ENCODE measurements around the gene MYL4. TPM values are rescaled to one million over a fixed set of nuclear protein-coding genes. Genes with fewer than 3 reads are reported as not detected.

The MYL4 gene
- total and polyA plus RNA-seq, 10 of the 15 experiments (the other 5 are each of a cell fraction or from before 2014, with no cell fraction given): 0.23 to 1.6 (median 0.58) TPM; not detected in 3

GRCh38 chr17:47264166-47264565, 55.0 kb downstream of the MYL4 start (continued):
- TF ChIP-seq USF2 (IDR thresholded peaks at IDR 0.05; ENCODE audit: borderline replicate concordance, low read depth, low read length) (no peak), BHLHE40 (IDR thresholded peaks at IDR 0.05; ENCODE audit: borderline replicate concordance in 1 of 2, low read depth in 2 of 2, low read length in 1 of 2) (no peak), CHD2 (IDR thresholded peaks at IDR 0.05; ENCODE audit: borderline replicate concordance, low read depth, low read length) (no peak), PAX8 (IDR thresholded peaks at IDR 0.05) (no peak), SRF (IDR thresholded peaks at IDR 0.05; ENCODE audit: low read depth in 2 of 2, low read length in 2 of 2) (no peak), NR2C2 (IDR thresholded peaks at IDR 0.05; ENCODE audit: borderline replicate concordance, control insufficient read depth, insufficient read length, low read depth) (no peak), JUNB (IDR thresholded peaks at IDR 0.05) (no peak), SPI1 (IDR thresholded peaks at IDR 0.05; ENCODE audit: borderline replicate concordance, insufficient read depth, low read depth, low read length) (no peak)

- DNase-seq (ENCODE audit: low read depth, low spot score) (no peak), ATAC-seq (peak; percentile 42), FAIRE-seq (no peak)
- no peaks in the 10 kb centered on the region for H3K36me3 ChIP-seq (ENCODE audit: control insufficient read depth in 2 of 2, insufficient read depth in 2 of 2, low read length in 1 of 2)
- RAD21 ChIA-PET (ENCODE audit: unreplicated experiment): no interaction called here
- H4K20me1 ChIP-seq (ENCODE audit: control insufficient read depth, insufficient read depth): no peaks in the 10 kb centered on the region
- H3K79me2 ChIP-seq (ENCODE audit: control insufficient read depth, insufficient read depth, low read length): no peaks in the 10 kb centered on the region
- no peaks in the 10 kb centered on the region for H3K27me3 ChIP-seq (replicated peaks in 1 of 2; ENCODE audit: control insufficient read depth in 2 of 2, insufficient read depth in 2 of 2, low read length in 1 of 2)
- H3K4me2 ChIP-seq (ENCODE audit: control insufficient read depth, insufficient read depth): no peak overlapping the region
- intact Hi-C loops (cut with micrococcal nuclease; ENCODE audit: unreplicated experiment) (no loop called here), in situ Hi-C loops (cut with MboI) (no loop called here)
- CTCF ChIA-PET: interaction anchor here (1.5 to 1.9 kb wide), 2 partner anchors 13 to 14 kb away, joined by 4 to 5 read pairs; no protein-coding TSS in a partner anchor
- H3K9me3 ChIP-seq (replicated peaks; ENCODE audit: control insufficient read depth, insufficient read depth, low read length): peaks cover 3% of the 10 kb centered on the region; the same call in 2 of the 3 replicates
- SMC1A ChIA-PET (ENCODE audit: uncharacterized antibody, unreplicated experiment): interaction anchor here (1.2 kb wide), 1 partner anchor 8 kb away, joined by 3 read pairs; no protein-coding TSS in a partner anchor
- H2AFZ ChIP-seq (ENCODE audit: control insufficient read depth, low read depth, low read length): no peak overlapping the region
- BruUV-seq (replicated peaks): no TSS peak
- TF ChIP-seq ZNF24 (IDR thresholded peaks at IDR 0.05) (no peak), ZBTB11 (CRISPR knock-in tag; IDR thresholded peaks at IDR 0.05) (no peak), ZNF384 (IDR thresholded peaks at IDR 0.05; ENCODE audit: borderline replicate concordance, low read depth, low read length) (0 out of 2 replicates have a peak, but pooled peaks have one; percentile 30), NR2F1 (conservative IDR thresholded peaks at IDR 0.05) (peak; percentile 55), RAD51 (IDR thresholded peaks at IDR 0.05) (peak; percentile 77), NBN (IDR thresholded peaks at IDR 0.05) (0 out of 2 replicates have a peak, but pooled peaks have one; percentile 16)
- WGBS (ENCODE audit: insufficient coverage, insufficient replicate concordance, low lambda C conversion rate, missing lambda C conversion rate): 58% methylated on average over 2 of the region's 2 CpGs
- no peak overlapping the region for H3K27ac ChIP-seq (ENCODE audit: control insufficient read depth, insufficient read depth)
- H3K4me1 ChIP-seq (ENCODE audit: control insufficient read depth, insufficient read depth, low read length): 0 out of 2 replicates have a peak, but pooled peaks cover 3% of the 10 kb centered on the region
- H3K4me3 ChIP-seq: no peak overlapping the region
- H3K9ac ChIP-seq (ENCODE audit: control insufficient read depth, insufficient read depth, low read length): no peak overlapping the region
- POLR2A ChIA-PET: interaction anchor here (1.0 to 2.4 kb wide), 3 partner anchors 9 to 22 kb away, joined by 3 to 7 read pairs (median 3); no protein-coding TSS in a partner anchor
Observed at GRCh38 chr17:47265983-47266541, 56.9 kb downstream of the MYL4 start.

Data from GM12878 (cell line).